AG09309 (cell line): ENCODE measurements around the gene CBR4.
A peak's percentile ranks its signal among the peaks of the same experiment; 100 is the strongest.
"Not testable (repeated sequence)": the region's sequence is repeated elsewhere in the genome, so short reads cannot be mapped to it uniquely, and the experiment has no call there.

ENCODE experiments used
- DNase-seq: peaks from one replicate; pipeline ENCODE4 v3.0.0-alpha.2; 2010; ENCODE audit warnings: low read depth
- H3K4me3 ChIP-seq: 2 replicates; pipeline ENCODE4 v1.5.1; 2011; ENCODE audit warnings: mild to moderate bottlenecking, low read depth, low read length, moderate library complexity; ENCODE audit not compliant: control insufficient read depth
- TF ChIP-seq, protein P1 (sequence below): IDR thresholded peaks from 2 replicates; pipeline ENCODE4 v1.5.1; 2011; ENCODE audit warnings: mild to moderate bottlenecking, low read depth, low read length, inconsistent platforms; ENCODE audit not compliant: insufficient read depth, control insufficient read depth; ENCODE audit errors: missing control alignments

The CBR4 gene

DNA sequence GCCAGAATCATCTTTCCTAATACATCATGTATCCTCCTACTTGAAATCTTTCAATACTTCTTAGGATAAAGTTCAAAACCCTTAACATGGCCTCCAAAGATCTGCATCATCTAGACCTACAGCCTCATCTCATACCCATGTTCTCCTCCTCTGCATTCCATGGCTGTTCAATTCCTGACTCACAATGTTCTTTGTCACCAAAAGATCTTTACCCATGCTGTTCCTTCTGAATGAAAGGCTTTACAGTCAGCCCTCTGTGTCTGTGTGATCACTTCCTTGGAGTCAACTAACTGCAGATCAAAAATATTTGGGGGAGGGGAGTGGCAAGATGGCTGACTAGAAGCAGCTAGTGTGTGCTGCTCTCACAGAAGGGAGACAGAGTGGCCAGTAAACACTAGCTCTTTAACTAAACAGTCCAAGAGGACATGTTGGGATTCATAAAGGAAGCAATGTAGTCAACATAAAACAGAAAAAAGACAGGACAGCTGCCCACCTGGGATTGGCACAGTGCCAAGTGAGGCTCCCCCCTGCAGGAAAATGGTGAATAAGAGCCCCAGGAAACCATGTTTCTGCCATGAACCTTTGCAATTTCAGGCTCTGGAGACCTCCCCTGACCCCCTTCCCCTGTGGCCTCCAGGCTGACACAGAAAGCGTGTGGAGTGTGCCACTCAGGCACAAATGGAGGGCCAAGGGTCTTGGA is 31.9 kb downstream of the CBR4 start:
- DNase-seq: no peak
- no peak overlapping the region for H3K4me3 ChIP-seq
- TF ChIP-seq, protein P1, sequence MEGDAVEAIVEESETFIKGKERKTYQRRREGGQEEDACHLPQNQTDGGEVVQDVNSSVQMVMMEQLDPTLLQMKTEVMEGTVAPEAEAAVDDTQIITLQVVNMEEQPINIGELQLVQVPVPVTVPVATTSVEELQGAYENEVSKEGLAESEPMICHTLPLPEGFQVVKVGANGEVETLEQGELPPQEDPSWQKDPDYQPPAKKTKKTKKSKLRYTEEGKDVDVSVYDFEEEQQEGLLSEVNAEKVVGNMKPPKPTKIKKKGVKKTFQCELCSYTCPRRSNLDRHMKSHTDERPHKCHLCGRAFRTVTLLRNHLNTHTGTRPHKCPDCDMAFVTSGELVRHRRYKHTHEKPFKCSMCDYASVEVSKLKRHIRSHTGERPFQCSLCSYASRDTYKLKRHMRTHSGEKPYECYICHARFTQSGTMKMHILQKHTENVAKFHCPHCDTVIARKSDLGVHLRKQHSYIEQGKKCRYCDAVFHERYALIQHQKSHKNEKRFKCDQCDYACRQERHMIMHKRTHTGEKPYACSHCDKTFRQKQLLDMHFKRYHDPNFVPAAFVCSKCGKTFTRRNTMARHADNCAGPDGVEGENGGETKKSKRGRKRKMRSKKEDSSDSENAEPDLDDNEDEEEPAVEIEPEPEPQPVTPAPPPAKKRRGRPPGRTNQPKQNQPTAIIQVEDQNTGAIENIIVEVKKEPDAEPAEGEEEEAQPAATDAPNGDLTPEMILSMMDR: no peak

DNA sequence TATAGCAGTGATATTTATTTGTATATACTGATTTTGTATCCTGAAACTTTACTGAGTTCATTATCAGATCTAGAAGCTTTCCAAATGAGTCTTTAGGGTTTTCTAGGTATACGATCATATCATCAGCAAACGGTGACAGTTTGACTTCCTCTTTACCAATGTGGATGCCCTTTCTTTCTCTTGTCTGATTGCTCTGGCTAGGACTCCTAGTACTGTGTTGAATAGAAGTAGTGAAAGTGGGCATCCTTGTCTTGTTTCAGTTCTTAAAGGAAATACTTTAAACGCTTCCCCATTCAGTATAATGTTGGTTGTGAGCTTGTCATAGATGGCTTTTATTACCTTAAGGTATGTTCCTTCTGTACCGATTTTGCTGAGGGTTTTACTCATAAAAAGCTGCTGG is 37.5 kb downstream of the CBR4 start:
- TF ChIP-seq, protein P1: no peak
- H3K4me3 ChIP-seq: no peak overlapping the region
- DNase-seq: no peak

DNA sequence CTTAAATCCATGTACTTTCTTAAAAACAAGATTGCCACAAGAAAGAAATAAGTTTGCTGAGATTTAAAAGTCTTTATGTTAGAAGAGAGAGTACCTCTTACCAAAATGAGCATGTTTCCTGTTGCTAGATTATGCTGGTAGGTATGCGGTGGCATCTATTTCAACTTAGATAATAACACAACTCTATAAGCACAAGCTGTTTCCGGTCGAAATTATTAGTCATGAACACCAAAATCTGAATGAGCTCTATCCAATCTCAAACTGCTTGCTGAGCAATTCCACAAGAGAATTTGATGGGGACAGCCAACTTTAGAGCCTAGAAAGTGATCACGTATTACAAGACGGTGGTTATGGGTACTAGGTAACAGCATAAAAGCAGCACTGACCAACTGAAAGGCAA is 49.3 kb downstream of the CBR4 start:
- no peak for DNase-seq
- no peak overlapping the region for H3K4me3 ChIP-seq
- TF ChIP-seq, protein P1: no peak

DNA sequence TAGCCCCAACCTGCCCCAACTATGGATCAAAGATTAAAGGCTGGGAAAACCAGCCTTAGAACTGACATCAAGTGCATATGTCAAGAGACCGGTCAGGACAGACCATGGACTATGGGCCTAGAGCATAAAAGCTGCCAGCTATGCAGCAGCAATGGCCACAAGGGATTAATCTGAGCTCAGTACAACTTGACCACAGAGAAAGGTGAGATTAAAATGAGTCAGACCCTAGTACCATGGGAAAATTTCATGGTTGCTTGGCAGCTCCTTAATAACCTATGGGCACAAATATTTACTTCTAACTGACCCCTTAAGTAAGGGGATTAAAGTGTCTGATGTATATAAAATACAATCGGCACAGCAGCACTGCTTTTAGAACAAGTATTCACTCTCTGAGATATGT is 54.4 kb downstream of the CBR4 start:
- DNase-seq: no peak
- H3K4me3 ChIP-seq: no peak overlapping the region
- TF ChIP-seq, protein P1: no peak

DNA sequence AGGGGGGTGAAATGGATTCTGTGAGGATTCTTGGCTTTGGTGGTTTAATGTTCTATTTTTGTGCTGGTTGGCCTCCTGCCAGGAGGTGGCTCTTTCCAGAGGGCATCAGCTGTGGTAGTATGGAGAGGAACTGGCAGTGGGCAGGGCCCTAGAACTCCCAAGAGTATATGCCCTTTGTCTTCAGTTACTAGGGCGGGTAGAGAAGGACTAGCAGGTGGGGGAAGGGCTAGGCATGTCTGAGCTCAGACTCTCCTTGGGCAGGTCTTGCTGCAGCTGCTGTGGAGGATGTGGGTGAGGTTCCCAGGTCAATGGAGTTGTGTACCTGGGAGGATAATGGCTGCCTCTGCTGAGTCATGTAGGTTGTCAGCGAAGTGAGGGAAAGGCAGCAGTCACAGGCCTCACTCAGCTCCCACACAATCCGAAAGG is 57.2 kb downstream of the CBR4 start:
- DNase-seq, H3K4me3 ChIP-seq: not testable (repeated sequence)

DNA sequence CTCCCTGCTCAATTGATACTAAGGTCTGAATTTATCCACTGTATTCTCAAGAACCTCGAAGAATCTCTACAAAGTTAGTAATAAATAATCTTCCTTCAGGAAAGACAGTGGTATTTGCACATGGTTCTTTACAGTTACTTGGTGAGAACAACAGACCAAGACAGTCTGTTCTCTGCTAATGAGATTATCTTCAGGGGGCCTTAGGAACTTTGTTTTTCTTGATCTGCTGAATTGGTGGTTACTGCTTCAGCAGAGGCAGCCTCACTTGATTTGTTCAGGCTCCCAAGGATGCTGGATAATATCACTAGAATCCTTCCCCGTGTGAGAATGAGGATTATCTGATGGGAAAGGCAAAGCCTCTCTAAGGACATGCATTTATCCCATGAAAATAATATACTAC is 64.8 kb downstream of the CBR4 start:
- TF ChIP-seq, protein P1: no peak
- H3K4me3 ChIP-seq: no peak overlapping the region
- DNase-seq: no peak

DNA sequence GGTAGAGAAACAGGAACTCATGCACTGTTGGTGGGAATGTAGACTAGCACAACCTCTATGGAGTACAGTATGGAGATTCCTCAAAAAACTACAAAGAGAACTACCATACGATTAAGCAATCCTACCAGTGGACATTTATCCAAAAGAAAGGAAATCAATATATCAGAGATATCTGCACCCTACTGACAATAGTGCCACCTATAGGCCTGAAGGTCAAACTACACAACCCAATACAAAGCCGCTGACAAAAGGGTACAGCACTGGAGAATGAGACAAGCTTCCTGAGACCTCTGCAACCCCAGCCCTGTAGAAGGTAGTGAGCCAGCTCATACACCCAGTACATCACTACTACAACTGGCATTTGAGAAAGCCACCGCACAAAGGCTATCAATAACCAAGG is 67.1 kb downstream of the CBR4 start:
- no peak overlapping the region for H3K4me3 ChIP-seq
- TF ChIP-seq, protein P1: peak; percentile 47
- no peak for DNase-seq
